Measurements from ENCODE around the gene HS1BP3.

Gene HS1BP3

DNA sequence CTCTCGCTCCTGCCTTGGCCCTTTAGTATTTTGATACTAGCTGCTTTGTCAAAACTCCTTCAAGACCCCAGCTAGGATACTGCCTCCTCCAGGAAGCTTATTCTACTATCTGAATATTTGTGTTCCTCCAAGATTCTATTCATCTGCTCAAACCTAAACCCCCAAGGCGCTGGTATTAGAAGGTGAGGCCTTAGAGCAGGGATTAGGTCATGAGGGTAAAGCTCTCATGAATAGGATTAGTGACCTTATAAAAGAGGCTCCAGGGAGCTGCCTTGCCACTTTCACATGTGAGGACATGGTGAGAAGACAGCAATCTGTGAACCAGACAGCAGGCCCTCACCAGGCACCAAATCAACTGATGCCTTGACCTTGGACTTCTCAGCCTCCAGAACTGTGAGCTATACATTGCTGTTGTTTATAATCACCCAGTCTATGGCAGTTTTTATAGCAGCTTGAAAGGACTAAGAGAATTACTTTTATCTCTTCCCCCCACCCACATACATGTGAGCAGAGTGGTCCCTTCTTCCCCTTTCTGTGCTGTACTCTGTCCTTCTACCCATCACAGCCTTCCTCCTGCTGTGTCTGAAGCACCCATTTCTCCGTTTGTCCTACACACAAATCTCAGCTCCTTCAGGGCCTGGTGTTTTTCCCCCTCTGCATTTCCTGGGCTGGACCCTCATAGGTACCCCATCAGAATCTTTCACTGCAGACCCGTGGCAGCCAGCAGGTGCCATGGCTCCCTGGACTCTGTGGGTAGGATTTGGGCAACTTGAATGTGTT lies 54.5 kb downstream of the HS1BP3 start:
- no peak for TF ChIP-seq CREB1 (IDR thresholded peaks at IDR 0.05; ENCODE audit: low read depth)
- TF ChIP-seq TEAD4 (IDR thresholded peaks at IDR 0.05): no peak
- no peak for TF ChIP-seq ZBTB7A (IDR thresholded peaks at IDR 0.05; ENCODE audit: low read depth)
- no peak for TF ChIP-seq NFIC (IDR thresholded peaks at IDR 0.05)
- no peak for TF ChIP-seq TCF12 (IDR thresholded peaks at IDR 0.05; ENCODE audit: low read depth)
- no peak for TF ChIP-seq CEBPB (IDR thresholded peaks at IDR 0.05)
- TF ChIP-seq FOXM1 (IDR thresholded peaks at IDR 0.05; ENCODE audit: borderline replicate concordance, low read depth): no peak
- TF ChIP-seq YY1 (IDR thresholded peaks at IDR 0.05; ENCODE audit: low read depth): no peak
- no peak for TF ChIP-seq REST (IDR thresholded peaks at IDR 0.05; ENCODE audit: low read depth)
- TF ChIP-seq EGR1 (IDR thresholded peaks at IDR 0.05): no peak
- TF ChIP-seq, protein P1, sequence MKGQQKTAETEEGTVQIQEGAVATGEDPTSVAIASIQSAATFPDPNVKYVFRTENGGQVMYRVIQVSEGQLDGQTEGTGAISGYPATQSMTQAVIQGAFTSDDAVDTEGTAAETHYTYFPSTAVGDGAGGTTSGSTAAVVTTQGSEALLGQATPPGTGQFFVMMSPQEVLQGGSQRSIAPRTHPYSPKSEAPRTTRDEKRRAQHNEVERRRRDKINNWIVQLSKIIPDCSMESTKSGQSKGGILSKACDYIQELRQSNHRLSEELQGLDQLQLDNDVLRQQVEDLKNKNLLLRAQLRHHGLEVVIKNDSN (IDR thresholded peaks at IDR 0.05): no peak
- no peak for TF ChIP-seq MAX (IDR thresholded peaks at IDR 0.05)

DNA sequence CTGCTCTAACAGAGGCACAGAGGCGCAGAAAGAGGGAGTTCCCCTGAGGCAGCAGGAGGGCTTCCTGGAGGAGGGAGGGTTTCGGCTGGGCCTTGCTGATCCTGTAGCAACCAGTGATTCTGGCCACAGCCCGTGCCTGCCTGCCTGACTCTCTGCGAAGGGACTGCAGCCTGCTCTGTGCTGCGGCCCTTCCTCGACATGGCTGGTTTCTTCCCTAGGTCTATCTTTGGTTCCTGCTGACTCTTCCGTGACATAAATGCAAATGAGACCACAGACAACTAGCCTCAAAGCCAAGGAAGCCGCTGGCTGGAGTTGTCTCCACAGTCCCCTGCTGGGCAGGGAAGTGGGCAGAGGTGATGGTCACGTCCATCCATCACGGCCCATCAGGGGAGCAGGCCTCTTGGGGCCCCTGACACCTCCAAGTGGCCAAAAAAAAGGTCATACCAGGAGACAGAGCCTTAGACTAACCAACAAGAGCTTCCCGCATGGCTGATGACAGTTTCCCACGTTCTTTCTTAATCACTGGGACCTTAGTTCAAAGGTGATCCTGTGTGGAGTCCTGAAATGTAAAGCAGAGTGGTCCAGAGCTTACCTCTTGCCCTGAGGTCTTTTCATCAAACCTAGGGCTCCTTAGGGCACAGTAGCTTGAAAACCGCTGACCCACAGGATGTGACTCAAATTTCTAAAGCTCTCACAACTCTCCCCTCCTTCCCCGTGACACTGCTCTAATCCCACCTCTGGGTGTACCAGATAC lies 55.3 kb downstream of the HS1BP3 start:
- TF ChIP-seq EGR1 (IDR thresholded peaks at IDR 0.05): no peak
- no peak for TF ChIP-seq CEBPB (IDR thresholded peaks at IDR 0.05)
- TF ChIP-seq YY1 (IDR thresholded peaks at IDR 0.05; ENCODE audit: low read depth): no peak
- no peak for TF ChIP-seq TEAD4 (IDR thresholded peaks at IDR 0.05)
- TF ChIP-seq RAD21 (IDR thresholded peaks at IDR 0.05; ENCODE audit: low read depth): no peak

DNA sequence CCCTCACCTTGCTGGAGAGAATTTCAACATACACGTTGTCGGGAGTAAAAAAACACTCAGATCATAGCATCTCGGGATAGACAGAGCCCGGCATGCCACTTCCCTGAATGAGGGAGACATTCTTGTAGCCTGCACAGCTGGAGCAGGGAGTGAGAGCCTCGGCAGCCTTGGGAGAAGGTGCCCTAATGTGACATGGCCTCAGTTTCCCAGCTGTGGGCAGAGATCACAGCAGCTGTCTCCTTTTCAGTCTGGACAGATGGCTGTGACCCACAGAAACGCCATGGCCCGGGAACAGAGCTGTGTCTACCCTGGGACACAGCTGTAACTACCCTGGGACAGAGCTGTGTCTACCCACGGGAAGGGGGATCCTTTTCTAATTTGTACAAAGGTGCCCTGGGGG lies 55.9 kb downstream of the HS1BP3 start:
- TF ChIP-seq, protein P1 (IDR thresholded peaks at IDR 0.05): no peak
- no peak for TF ChIP-seq NFIC (IDR thresholded peaks at IDR 0.05)
- no peak for TF ChIP-seq TCF12 (IDR thresholded peaks at IDR 0.05; ENCODE audit: low read depth)

- TF ChIP-seq MAX (IDR thresholded peaks at IDR 0.05) (no peak), EP300 (IDR thresholded peaks at IDR 0.05; ENCODE audit: borderline replicate concordance) (no peak), TAF1 (IDR thresholded peaks at IDR 0.05; ENCODE audit: low read depth) (no peak), YY1 (IDR thresholded peaks at IDR 0.05; ENCODE audit: low read depth) (no peak), CEBPB (IDR thresholded peaks at IDR 0.05) (no peak), CREB1 (IDR thresholded peaks at IDR 0.05; ENCODE audit: low read depth) (no peak), FOXM1 (IDR thresholded peaks at IDR 0.05; ENCODE audit: borderline replicate concordance, low read depth) (no peak), NFIC (IDR thresholded peaks at IDR 0.05) (no peak), TCF12 (IDR thresholded peaks at IDR 0.05; ENCODE audit: low read depth) (no peak), RAD21 (IDR thresholded peaks at IDR 0.05; ENCODE audit: low read depth) (no peak), ZBTB7A (IDR thresholded peaks at IDR 0.05; ENCODE audit: low read depth) (no peak), REST (IDR thresholded peaks at IDR 0.05; ENCODE audit: low read depth) (no peak)
These were observed 56.7 kb downstream of the HS1BP3 start for GRCh38 chr2:20594048-20594750.

DNA sequence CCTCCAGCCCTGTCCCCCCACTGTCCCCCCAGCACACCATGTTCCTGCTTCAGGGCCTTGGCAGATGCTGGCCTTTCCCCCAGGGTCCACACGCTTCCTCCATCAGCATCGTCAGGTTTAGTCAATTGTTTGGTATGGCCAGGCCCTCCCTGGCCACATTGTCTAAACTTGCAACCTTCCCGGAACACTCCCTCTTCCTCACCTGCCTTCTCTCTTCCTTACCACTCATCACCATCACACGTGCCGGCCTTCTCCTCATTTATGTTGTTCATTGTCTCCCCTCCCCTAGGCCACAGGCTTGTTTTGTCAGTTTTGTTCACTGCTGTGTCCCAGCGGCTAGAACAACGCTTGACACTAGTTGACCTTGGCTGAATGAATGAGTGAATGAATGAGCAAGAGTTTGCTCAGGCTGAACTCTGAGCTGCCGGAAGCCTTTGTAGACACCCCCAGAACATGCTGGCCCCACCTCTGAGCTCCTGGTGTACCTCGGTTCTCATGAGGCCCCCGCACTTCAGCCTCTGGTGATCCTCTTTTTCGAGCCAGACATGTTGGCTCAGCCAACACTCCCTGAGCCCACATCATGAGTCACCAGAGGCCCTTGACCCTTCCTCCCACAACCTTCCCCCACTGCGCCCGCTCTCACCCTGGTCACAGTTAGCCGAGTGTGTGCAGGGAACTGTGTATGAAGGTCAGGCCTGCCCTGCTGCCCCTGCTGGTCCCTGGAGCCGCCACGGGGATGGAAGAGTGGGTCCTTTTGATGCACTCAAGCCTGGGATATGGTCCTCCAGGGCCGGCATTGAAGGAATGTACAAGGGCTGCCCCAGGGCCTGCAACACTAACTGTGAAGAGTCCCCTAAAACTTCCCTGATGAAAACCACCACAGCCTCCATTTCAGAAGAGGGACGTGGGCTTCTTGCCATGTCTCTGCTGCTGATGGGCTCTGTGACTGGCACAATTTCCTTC lies 57.5 kb downstream of the HS1BP3 start:
- TF ChIP-seq, protein P1 (IDR thresholded peaks at IDR 0.05): no peak
- TF ChIP-seq MAX (IDR thresholded peaks at IDR 0.05): no peak
